Measurements from ENCODE around the gene MRAS.
"Not testable (repeated sequence)": the region's sequence is repeated elsewhere in the genome, so short reads cannot be mapped to it uniquely, and the experiment has no call there.

The MRAS gene

DNA sequence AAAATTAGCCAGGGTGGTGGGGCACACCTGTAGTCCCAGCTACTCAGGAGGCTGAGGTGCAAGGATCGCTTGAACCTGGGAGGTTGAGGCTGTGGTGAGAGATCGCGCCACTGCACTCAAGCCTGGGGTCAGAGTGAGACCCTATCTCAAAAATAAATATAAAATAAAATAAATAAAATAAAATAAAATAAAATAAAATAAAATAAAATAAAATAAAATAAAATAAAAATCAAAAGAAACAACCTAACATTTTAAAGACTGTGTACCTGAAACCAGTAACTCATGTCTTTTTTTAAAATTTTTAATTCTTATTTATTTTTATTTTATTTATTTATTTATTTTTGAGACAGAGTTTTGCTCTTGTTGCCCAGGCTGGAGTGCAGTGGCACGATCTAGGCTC, 78.4 kb downstream of the MRAS start:
- not testable (repeated sequence) for DNase-seq

DNA sequence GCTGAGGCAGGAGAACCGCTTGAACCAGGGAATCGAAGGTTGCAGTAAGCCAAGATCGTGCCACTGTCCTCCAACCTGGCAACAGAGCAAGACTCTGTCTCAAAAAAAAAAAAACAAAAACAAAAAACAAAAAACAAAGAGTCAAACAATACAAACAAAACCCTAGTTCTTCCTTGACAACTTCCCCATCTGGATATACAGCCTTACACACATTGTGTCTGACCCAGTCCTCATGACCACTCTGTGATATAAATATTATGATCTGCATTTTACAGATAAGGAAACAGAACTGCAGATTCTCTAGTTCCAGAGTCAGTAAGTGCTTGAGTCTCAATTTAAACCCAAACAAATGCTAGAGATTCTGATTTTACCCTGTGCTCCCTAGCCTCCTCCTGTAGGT, 81.3 kb downstream of the MRAS start:
- no peak for DNase-seq

DNA sequence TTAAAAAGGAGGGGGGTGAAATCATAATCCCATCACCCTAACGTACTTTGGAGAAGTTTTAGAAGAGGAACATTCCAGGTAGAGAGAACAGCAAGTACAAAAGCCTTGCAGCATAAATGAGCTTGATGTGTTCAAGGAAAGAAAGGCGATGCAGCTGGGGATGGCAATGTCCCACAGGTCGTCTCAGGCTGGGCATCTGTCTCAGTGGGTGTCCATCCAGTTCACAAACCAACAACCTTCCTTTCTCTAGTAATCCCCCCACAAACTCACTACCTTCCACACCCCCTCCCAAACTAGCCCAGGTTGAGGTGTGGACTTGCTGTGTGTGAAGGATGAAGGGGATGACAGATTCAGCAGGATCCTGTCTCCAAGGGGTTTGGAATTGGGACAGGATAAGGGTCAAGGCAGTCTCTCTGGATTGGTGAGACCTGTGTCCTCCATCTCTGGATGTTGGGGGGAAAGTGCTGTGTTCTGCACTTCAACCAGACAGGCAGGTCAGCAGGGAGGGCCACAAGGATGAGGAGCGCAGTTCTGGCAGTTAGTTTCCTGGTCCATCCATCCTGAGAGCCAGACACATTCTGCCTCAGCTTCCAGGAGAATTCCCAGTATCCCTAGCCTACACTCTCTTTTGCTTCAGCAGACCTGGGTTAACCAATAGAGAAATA, 84.3 kb downstream of the MRAS start:
- DNase-seq: no peak

DNA sequence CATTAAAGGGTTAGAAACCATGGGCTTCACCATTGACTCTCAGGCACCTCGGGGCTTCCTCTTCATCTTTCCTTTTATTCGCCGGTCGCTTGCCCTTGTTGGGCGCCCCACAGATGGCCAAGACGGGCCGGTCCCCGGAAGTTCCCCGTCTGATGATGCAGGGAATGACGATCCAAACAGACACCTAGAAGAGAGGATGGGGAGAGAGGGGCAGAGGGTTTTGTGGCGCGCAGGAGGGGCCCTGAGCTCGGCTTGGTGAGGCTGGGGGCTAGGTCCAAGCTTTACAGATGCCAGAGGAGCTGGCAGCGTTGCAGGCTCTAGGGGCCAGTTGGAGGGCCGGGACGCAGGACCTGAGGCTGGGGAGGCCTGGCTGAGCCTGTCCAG, 85.5 kb downstream of the MRAS start:
- DNase-seq: no peak

DNA sequence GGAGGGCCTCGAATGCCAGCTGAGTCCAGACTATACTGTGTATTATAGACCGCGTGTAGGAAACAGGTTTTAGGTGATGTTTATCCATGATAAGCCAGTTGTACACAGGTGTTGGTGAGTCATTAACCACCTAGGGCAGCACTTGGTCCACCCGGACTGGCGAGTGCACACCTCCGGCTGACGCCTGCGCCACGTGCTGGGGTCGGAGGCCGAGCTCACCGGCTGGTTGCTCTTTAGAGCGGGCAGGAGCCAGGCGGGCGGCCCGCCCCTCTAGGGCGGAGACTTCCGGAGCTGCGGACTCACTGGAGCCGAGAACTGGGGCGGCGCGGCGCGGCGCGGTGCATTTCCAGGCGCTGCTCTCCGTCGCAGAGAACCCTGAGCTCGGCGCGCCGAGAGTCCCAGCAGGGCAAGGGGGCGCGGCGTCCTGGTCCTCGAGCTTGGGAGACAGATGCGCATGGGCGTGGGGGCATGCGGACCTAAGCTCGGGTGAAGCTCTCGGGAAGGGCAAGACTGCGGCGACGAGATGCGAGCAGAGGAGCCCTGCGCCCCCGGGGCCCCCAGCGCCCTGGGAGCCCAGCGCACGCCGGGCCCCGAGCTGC, 86.0 kb downstream of the MRAS start, which contains the start of gene ESYT3:
Gene ESYT3 (plus strand): TSS at position 341 of the 599 bp plus-strand sequence. CDS start 183 bp downstream, at position 524.
- peak; percentile 29 for DNase-seq

DNA sequence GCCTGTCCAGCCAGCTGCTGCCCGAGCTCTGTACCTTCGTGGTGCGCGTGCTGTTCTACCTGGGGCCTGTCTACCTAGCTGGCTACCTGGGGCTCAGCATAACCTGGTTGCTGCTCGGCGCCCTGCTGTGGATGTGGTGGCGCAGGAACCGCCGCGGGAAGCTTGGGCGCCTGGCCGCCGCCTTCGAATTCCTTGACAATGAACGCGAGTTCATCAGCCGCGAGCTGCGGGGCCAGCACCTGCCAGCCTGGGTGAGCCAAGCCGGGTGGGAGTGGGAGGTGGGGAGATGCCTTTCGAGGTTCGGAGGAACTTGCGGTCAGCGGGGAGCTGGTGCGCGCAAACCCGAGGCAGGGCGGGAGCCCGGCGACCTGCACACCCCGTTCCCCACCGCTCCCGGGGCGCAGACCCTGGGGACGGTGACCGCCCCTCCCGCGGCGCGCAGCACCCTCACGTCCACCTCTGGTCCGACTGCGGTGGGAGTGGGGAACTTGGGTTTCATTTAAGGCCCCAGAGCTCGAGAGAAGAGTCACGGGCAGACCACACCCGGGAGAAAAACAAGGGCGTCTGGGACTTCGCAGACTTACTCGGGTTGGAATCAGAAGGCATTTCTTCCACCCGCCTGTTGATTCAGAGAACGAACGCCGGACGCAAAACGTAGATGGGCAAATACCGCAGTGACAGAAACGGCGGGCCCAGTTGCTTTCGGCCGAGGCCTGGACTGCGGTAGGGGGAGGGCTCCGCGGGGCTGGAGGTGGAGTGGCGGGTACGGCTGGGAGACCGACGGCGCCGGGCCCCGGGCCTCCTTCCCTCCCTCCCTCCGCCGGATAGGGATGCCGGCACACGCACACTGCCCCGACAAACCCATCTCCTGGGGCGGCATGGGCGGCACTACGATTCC, 86.7 kb downstream of the MRAS start:
- DNase-seq: no peak

DNA sequence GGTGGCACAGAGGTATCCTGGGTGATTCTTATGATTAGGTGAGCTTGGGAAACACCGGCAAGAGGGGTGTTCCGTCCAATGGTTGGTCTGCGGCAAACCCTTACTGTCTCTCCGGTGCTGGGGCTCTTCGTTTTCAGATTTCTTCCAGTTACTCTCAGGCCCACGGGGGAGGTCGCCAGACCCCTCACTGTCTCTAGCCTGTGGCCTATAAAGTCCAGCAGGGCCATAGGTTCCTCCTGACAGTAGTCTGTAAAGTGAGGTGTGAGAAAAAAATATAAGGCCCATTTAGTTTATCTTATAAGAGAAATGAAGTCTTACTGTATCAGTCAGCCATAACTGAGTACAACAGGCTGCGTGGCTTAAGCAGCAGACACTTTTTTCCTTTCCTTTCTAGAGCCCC, 87.5 kb downstream of the MRAS start:
- no peak for DNase-seq

DNA sequence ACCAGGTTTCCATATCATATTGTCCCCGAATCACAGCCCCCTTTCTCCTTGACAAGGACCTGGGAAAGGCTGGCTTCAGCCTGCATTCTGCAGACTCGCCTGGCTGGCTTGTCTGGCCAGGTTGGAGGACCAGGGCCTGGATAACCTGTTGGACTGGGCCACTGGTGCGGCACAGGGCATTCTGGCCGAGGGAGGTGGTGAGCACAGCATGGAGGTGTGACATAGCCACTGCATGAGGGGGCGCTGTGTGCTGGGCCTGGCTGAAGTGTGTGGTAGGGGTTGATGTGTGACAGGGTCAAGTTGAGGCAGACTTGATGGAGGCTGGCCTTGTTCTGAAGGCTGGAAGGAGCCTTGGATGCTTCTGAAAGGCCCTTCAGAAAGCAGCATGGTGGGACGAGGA, 88.9 kb downstream of the MRAS start:
- DNase-seq: no peak

DNA sequence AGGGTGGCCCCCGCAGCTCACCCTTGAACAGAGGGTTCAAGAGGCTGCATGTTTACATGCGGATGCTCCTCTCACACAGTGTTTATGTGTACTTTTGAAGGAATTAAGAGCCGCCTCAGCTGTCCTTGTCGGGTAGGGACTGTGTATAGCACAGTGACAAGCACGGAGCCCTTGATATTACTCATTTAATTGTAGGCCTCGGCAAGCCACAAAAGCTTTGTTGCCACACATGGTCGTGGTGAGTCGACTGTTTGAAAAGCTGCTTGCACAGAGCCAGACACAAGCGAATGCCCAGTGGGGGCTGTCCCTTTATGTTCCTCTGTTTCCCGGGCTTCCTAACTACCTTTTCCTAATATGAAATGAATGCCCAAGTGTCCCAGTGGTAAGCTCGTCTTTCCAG, 90.5 kb downstream of the MRAS start:
- DNase-seq: no peak

DNA sequence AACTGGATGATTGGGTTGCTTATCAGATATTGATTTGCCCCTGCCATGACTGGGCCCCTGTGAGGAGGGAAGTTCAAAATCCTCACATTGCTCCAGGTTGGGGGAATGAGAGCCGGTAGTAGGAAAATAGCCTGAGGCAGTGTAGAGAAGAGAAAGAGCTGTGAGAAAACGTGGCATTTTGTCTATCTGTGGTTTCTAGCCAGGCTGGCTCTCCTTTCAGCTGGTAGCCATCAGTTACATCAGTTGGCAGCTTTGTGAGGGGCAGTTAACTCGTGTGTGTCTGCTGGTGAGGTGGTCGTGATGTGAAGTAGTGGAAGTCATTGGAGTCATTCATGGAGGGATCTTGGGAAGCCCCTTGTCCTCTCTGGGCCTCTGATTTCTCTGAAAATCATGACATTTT, 91.3 kb downstream of the MRAS start:
- no peak for DNase-seq

DNA sequence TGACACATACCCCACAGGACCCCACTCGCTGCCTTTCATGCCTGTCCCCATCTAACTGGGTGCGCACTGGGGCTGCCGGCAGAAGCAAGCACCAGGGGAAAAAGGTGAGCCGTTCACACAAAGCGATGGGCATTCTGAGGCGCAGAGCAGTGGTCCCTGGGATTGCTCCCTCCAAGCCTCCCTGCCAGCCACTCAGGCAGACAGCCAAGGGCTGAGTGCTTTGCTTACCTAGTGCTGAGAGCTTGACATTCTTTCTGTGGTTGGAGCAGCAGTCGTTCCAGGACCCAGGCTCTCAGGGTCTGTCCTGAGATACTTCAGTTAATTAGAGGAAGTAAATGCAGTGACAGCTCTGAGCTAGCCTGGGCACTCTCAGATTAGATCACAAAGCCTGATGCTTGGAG, 91.7 kb downstream of the MRAS start:
- DNase-seq: no peak

DNA sequence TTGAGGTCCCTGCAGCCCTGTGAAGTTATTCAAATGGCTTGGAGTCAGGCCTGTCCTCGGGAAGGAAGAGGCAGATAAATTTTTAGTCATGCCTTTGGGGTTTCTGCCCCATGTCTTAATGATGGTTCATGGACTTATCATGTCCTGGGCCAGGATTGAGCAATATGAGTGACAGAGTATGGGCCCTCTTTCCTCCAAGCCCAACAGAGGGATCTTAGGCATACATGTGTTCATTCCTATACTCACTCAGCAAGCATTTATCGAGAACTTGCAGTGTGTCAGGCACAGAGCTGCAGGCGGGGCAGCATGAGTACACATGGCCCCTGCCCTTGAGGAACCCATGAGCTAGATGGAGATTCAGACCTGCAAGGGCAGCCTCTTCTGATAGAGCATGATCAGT, 92.2 kb downstream of the MRAS start:
- no peak for DNase-seq

DNA sequence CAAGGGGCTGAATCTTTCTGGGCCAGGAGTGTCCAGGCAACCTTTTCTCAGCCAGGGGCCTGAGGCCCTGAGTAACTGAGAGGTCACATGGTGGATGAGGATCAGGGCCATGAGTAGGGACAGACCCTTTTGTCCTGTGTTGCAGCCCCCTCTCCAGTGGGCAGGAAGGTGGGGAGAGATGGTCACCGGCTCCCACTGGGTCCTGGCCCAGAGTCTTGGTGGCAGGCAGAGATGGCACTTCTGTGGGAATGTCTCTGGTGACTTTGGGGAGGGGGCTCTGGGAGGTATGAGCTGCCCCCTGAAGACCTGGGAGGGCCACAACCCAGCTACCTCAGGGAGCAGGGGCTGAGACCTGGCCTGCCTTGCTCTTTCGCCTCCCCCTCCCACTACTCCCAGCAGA, 92.9 kb downstream of the MRAS start:
- DNase-seq: no peak

DNA sequence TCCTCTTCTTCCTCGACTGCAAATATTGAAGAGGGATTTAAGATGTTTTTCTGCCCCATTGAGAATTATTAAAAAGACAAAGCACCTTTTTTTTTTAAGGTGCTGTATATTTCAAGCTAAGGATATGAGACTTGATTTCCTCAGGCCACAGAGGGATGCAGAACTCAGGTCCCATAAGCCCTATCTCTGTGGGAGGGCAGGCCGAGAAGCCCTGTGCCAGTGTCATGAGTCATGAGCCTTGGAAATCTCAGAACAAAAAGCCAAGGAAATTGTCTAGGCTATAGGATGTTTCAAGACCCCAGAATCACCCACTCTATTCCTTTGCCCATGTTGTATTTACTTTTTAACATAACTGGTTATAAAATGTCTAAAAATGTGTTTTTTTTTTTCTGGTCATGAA, 93.4 kb downstream of the MRAS start:
- DNase-seq: no peak

DNA sequence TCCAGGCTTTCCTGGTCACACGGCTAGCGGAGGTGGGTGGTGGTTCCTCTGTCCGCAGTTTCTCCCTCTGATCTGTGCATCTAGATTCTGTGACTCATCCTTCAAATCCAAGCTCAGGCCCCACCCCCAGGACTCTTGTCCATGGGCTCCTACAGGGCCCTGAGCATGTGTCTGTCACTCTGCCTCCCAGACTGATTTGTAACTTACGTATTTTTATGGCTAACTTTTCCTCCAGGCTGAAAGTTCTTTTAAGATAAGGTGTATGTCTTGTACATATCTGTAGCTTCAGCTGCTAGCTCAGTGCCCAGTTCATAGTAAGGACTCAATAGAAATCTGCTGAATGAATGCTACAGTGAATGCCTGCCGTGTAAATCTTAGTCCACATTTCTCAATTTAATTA, 94.1 kb downstream of the MRAS start:
- no peak for DNase-seq

DNA sequence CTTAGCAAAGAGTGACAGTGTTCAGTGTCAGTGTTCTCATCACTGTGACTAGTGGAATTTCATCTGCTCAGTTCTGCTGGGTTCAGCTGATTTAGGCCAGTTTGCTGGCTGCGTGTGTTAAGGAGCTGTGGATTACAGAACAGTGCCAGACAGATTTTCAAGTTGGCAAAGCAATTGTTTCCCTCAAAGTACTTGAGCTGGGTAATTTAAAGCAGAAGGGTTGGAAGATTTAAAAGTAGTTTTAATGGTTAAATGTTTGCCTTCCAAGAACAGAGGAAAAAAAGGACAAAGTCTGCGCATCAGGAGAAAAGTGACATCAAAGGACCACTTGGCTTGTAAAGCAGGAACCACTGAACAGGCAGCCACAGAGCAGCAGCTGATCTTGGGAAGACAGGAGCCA, 94.7 kb downstream of the MRAS start:
- DNase-seq: no peak

DNA sequence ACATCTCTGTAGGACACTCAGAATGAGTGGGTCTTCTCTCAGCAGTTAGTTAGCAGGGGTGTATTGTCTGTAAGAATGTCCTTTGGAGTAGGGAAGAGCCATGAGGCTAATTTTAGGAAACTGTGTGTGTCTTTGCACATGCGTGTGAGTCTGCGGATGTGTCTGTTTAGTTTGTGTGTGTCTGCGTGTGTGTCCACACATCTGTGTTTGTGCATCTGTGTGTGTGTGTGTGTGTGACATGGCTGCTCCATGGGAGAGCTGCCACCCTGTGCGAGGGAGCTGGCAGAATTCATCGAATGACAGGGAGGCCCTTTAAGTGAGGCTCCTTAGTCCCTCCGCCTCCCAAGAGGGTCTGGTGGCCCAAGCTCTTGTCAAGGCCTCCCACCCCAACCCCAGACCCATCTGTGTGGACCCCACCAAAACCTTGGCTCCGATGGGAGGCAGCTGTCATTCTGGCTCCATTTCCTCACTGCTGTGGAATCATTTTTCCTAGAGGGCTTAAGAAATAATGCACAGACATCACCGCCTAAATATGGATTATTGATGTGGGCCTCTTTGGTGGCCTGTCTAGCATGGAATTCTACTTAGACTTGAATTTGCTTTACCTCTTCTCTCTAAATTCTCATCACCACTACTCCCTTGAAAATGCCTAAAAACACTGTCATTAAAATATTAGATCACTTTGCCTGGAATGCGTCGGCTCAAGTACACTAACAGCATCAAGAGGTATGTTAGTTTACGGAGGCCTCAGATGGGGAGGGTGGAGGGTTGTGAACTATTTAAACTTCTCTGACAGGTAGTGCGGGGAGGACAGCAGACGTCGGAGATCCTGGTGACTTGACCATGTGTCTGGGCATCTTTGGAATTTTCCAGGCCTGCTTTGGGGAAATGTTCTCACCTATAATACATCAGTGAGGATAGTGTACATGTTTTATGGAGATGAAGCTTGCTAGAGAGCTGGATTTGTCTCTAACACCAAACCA, 95.4 kb downstream of the MRAS start:
- DNase-seq: no peak

DNA sequence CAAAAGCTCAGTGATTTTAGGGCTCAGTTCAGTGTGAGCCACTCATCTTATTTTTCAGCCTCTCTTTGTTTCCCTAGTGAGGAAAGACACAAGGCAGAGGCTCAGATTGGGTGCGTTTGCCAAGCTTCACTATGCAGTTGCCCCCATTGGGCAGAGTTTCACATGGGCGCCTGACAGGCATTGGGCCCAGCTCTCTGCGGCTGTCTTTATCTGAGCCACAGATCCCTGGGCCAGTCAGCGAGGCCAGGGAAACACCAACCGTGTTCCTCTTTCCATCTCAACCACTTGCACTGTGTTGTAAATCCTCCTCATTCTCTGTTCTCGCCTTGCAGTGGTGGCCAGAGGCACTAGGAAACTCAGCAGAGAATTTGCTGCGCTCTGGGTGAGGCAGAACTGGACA, 96.9 kb downstream of the MRAS start:
- no peak for DNase-seq

DNA sequence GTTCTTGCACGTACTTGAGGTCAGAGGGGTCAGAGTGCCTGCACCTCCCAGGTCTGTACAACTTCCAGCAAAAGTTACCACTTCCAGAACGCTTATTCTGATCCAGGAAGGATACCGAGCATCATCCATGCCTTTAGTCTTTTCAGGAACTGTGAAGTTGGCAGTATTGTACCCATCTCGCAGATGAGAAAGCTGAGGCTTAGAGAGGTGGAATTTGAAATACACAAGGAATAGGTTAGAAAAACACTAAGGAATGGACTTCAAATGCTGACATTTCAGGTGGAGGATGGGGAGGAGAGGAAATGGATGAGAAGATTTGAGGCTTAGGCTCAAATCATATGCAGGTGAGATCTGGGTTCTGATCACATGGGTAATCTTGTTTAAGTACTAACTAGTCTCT, 97.3 kb downstream of the MRAS start:
- DNase-seq: no peak

DNA sequence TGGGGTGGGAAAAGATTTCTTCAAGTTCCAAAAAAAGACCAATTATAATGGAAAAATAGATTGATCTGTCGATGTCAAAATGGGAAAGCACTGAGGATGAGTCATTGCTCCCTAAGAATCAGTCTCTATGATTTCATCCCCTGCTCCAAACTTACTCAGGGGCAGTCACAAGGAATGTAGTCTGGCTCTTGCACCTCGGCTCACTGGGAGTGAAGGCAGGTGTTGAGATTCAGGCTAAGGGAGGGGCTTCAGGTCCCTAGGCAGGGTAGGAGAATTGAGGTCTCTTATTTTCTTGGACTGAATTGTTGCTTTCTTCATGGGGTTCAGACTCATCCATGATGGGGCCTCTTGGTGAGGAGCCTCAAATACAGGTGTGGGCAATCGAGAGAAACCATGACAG, 100.3 kb downstream of the MRAS start:
- DNase-seq: no peak

DNA sequence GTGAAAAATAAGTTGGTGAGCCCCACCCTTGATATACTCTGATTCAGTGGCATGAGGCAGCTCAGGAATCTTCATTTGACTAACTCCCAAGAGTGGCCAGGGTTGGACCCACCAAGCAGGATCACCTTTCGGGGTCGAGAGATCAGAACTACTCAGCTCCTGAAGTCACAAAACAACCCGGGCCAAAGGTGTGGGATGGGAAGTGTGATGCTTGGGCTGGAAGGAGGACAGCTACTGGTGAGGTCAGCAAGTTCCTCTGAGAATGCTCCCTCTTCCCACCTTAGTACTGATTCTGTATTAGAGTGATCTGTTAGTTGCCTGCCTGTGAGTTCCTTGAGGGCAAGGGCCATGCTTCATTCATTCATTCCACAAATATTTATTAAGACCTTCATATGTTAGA, 101.1 kb downstream of the MRAS start:
- DNase-seq: no peak

DNA sequence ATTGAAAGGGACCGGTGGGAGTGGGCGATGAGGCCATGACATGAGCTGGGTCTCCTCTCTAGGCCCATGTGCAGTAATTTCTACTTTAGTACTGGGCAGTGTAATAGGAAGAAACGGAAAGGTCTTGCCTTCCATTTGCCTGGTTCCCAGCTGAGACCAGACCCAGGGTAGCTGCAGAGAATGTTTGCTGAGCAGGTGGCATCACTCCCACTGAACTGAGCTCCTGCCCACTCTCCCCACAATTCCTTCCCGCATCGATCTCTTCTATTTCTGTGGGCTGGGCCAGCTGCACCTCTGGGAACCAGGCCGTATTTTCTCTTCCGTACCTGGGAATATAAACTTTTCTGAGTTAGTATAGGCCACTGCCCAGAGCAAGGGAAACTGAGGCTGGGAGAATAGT, 101.8 kb downstream of the MRAS start:
- no peak for DNase-seq

Data from CD4-positive, alpha-beta T cell treated with Interleukin-12 subunit alpha and Interleukin-12 subunit beta, for 1 hour (primary cell).